NCI-H128 (cell line): ENCODE data around the gene TMEM256.

Source experiments
- DNase-seq: peaks from one replicate; lab custom pipeline; 2025; ENCODE audit not compliant: unreplicated experiment; lab: John Stamatoyannopoulos, UW

The TMEM256 gene

GRCh38 chr17:7431231-7431630 lies 27.3 kb upstream of the TMEM256 start:
- no peak for DNase-seq

- DNase-seq = no peak
Measured at GRCh38 chr17:7429722-7430121, 25.8 kb upstream of the TMEM256 start.

- no peak for DNase-seq
Measured at GRCh38 chr17:7428557-7428956, 24.7 kb upstream of the TMEM256 start, which contains the start of gene SPEM3. Gene SPEM3, plus strand, starts transcription at chr17:7428857. Its CDS starts 46 bp downstream, at chr17:7428903.

- DNase-seq = no peak
Measured at GRCh38 chr17:7427549-7427948, 23.7 kb upstream of the TMEM256 start.

- DNase-seq = no peak
Measured at GRCh38 chr17:7426896-7427489, 23.1 kb upstream of the TMEM256 start.

GRCh38 chr17:7426203-7426863 lies 22.4 kb upstream of the TMEM256 start:
- DNase-seq = no peak

GRCh38 chr17:7425756-7426155 lies 21.9 kb upstream of the TMEM256 start:
- no peak for DNase-seq

- no peak for DNase-seq
Measured at GRCh38 chr17:7425316-7425715, 21.4 kb upstream of the TMEM256 start, which contains the start of gene SPEM2. Gene SPEM2, plus strand, starts transcription at chr17:7425616. Its CDS starts 73 bp downstream, at chr17:7425689.

GRCh38 chr17:7423679-7424078 lies 19.8 kb upstream of the TMEM256 start:
- DNase-seq = no peak

- DNase-seq = no peak
Measured at GRCh38 chr17:7421186-7421585, 17.3 kb upstream of the TMEM256 start.

GRCh38 chr17:7419819-7420610 lies 16.1 kb upstream of the TMEM256 start, which contains the start of gene SPEM1:
Gene SPEM1, plus strand, starts transcription at chr17:7420324. Its CDS starts 61 bp downstream, at chr17:7420385.
- DNase-seq = no peak

GRCh38 chr17:7418472-7419152 lies 14.7 kb upstream of the TMEM256 start:
- DNase-seq = no peak

- DNase-seq = no peak
Measured at GRCh38 chr17:7417056-7417655, 13.3 kb upstream of the TMEM256 start.

GRCh38 chr17:7416323-7416722 lies 12.4 kb upstream of the TMEM256 start:
- no peak for DNase-seq

GRCh38 chr17:7415784-7416183 lies 11.9 kb upstream of the TMEM256 start:
- DNase-seq = no peak

GRCh38 chr17:7414837-7415236 lies 10.9 kb upstream of the TMEM256 start:
- no peak for DNase-seq

GRCh38 chr17:7413346-7413985 lies 9.6 kb upstream of the TMEM256 start:
- no peak for DNase-seq

- DNase-seq = no peak
Measured at GRCh38 chr17:7411427-7411750, 7.5 kb upstream of the TMEM256 start.

GRCh38 chr17:7410634-7411426 lies 6.9 kb upstream of the TMEM256 start:
- DNase-seq = no peak

- no peak for DNase-seq
Measured at GRCh38 chr17:7409716-7410115, 5.8 kb upstream of the TMEM256 start.
